GM12878 (cell line): ENCODE data around the gene LIN37.

Source experiments
- CTCF ChIP-seq, 3 experiments: IDR thresholded peaks in 2 of 3; conservative IDR thresholded peaks in 1 of 3; 2 replicates each; pipeline ENCODE4 v1.5.1; 2011; ENCODE audit warnings: low read depth in 3 of 3, low read length in 3 of 3, mild to moderate bottlenecking in 3 of 3, control low read depth in 2 of 3, moderate library complexity in 2 of 3, inconsistent platforms in 1 of 3, mixed read lengths in 1 of 3; ENCODE audit not compliant: control insufficient read depth in 2 of 3, insufficient read depth in 1 of 3; ENCODE audit errors: extremely low read depth in 1 of 3
- ESRRA ChIP-seq: IDR thresholded peaks from 2 replicates; pipeline ENCODE4 v1.6.1; 2012; ENCODE audit warnings: mild to moderate bottlenecking, low read length, improper control_type of control experiment
- ZNF274 ChIP-seq: IDR thresholded peaks from one replicate; pipeline ENCODE4 v1.8.0; 2011; ENCODE audit not compliant: insufficient read length, insufficient read depth

DNA sequence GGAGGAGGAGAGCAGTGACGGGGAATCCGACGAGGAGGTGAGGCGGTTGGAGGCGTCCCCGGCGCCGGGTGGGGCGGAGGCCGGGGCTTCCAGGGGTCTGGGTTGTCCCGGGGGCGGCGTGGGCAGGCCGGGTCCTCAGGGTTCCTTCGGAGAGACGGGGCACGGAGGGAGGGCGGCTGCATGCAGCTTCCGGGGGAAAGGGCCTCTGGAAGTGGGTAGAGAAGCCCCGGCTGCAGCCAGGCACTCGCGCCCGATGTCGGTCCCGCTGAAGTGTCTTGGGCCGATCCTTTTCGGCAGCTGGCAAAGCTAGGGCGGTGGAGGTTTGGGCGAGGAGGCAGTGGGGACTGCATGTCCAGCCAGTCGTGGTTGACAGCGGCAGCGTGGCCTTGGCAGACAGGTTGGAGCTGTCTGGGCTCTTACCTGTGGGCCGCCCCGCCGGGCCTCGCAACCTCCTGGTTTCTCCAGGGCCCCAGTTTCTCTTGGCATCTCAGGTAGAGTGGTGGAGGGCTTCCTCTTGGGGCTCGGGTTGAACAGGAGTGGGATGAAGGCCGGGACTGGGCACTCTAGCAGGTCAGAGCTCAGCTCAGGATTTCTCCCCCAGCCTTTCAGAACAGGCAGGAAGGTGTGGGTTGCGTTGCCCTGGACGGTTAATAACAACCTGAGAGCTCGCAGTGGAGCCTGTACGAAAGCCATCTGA is 29.9 kb upstream of the LIN37 start:
- TF ChIP-seq ZNF274 (no peak), ESRRA (no peak), CTCF (IDR thresholded peaks at IDR 0.05 in 2 of 3, conservative IDR thresholded peaks at IDR 0.05 in 1 of 3; ENCODE audit: control insufficient read depth in 2 of 3, extremely low read depth in 1 of 3, insufficient read depth in 1 of 3, low read depth in 3 of 3, low read length in 3 of 3) (no peak)
